Progenitor cell of endocrine pancreas (in vitro differentiated cells): Measurements from ENCODE around the gene FAM50B. TPM values are rescaled to one million over a fixed set of nuclear protein-coding genes. Genes with fewer than 3 reads are reported as not detected.

ENCODE experiments used
- DNase-seq: peaks from one replicate; pipeline ENCODE4 v3.0.0; 2021; ENCODE audit warnings: low spot score; ENCODE audit not compliant: unreplicated experiment
- H3K27ac Mint-ChIP-seq: 2 replicates; pipeline ENCODE4 v1.8.0; 2021; ENCODE audit warnings: mild to moderate bottlenecking, moderate library complexity, mixed read lengths
- H3K27me3 Mint-ChIP-seq: 2 replicates; pipeline ENCODE4 v1.8.0; 2021; ENCODE audit warnings: mixed read lengths
- H3K36me3 Mint-ChIP-seq: 2 replicates; pipeline ENCODE4 v1.8.0; 2022; ENCODE audit warnings: mixed read lengths; ENCODE audit not compliant: insufficient read depth
- H3K4me1 Mint-ChIP-seq: 2 replicates; pipeline ENCODE4 v1.8.0; 2021; ENCODE audit warnings: low read depth, mixed read lengths
- H3K4me3 Mint-ChIP-seq: 2 replicates; pipeline ENCODE4 v1.8.0; 2021; ENCODE audit warnings: low read depth, mild to moderate bottlenecking, moderate library complexity, mixed read lengths
- H3K9me3 Mint-ChIP-seq: 2 replicates; pipeline ENCODE4 v1.8.0; 2021; ENCODE audit warnings: low read depth, mixed read lengths
- long read RNA-seq: library from polyadenylated mRNA; unstranded; transcript quantifications from one replicate; pipeline ENCODE4 v2.0.0, GENCODE V29; 2020
- total RNA-seq: library from RNA; stranded (reverse); gene quantifications from 2 replicates; pipeline ENCODE4 v1.2.1, GENCODE V29; 2021
- TF ChIP-seq, protein P1 (sequence below): fragments of 200-600 bp; sonication (generic); IDR thresholded peaks from one replicate; pipeline ENCODE4 v1.5.0; 2021; ENCODE audit warnings: antibody characterized with exemption, mild to moderate bottlenecking; ENCODE audit not compliant: unreplicated experiment

The FAM50B gene, protein sequence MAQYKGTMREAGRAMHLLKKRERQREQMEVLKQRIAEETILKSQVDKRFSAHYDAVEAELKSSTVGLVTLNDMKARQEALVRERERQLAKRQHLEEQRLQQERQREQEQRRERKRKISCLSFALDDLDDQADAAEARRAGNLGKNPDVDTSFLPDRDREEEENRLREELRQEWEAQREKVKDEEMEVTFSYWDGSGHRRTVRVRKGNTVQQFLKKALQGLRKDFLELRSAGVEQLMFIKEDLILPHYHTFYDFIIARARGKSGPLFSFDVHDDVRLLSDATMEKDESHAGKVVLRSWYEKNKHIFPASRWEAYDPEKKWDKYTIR
- total RNA-seq: 2.8 and 3.2 TPM in 2 replicates
- long read RNA-seq, transcript FAM50B-202 (1 exons, 1,935 nt): minor isoform, 5 of 16 reads
- long read RNA-seq, transcript FAM50B-203 (2 exons, 1,643 nt): major isoform, 11 of 16 reads
- long read RNA-seq, partial matches to known transcripts: 0 of 16 reads
- long read RNA-seq, other reads (novel, unspliced or antisense): 0 of 16 reads

DNA sequence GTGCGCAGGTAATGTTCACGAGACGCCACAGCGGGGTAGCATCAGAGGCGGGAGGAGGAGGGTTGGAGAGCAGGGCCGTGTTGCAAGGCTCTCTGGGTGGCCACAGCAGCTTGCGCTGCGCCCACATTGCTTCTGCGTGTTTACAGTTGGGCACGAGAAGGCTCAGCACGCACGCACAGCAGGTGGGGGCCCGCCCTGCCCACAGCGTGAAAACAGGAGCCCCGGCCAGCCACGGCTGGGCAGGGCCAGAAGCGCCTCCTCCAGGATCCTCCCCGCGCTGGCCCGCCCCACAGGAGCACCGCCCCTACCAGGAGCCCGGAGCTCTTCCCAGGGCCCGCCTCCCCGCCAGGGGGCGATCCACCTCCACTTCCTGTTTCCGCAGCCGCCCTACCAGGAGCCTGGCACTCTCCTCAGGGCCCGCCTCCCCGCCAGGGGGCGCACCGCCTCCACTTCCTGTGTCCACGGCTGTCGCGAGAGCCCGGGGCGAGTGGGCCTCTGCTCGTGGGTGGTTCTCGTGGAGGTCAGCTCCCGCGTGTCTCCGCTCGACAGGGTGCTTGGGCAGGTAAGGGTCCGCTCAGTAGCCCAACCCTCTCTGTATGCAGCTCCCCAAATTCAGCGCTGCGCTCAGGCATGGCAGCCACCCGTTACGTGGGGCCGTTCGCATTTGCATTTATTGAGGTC lies at the start of gene FAM50B:
FAM50B (plus strand) TSS at position 449 of the 681 bp plus-strand sequence. CDS start 439 bp downstream, outside the sequence.
- Mint-ChIP-seq H3K27me3 (no peaks in the 10 kb centered on the region), H3K27ac (peak within 1 kb of the TSS; percentile 87), H3K9me3 (peaks cover 3% of the 10 kb centered on the region), H3K4me3 (peak within 1 kb of the TSS; percentile 72), H3K36me3 (peaks cover 4% of the 10 kb centered on the region), H3K4me1 (peaks cover 15% of the 10 kb centered on the region)
- TF ChIP-seq, protein P1, sequence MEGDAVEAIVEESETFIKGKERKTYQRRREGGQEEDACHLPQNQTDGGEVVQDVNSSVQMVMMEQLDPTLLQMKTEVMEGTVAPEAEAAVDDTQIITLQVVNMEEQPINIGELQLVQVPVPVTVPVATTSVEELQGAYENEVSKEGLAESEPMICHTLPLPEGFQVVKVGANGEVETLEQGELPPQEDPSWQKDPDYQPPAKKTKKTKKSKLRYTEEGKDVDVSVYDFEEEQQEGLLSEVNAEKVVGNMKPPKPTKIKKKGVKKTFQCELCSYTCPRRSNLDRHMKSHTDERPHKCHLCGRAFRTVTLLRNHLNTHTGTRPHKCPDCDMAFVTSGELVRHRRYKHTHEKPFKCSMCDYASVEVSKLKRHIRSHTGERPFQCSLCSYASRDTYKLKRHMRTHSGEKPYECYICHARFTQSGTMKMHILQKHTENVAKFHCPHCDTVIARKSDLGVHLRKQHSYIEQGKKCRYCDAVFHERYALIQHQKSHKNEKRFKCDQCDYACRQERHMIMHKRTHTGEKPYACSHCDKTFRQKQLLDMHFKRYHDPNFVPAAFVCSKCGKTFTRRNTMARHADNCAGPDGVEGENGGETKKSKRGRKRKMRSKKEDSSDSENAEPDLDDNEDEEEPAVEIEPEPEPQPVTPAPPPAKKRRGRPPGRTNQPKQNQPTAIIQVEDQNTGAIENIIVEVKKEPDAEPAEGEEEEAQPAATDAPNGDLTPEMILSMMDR: peak; percentile 95
- peak; percentile 85 for DNase-seq

DNA sequence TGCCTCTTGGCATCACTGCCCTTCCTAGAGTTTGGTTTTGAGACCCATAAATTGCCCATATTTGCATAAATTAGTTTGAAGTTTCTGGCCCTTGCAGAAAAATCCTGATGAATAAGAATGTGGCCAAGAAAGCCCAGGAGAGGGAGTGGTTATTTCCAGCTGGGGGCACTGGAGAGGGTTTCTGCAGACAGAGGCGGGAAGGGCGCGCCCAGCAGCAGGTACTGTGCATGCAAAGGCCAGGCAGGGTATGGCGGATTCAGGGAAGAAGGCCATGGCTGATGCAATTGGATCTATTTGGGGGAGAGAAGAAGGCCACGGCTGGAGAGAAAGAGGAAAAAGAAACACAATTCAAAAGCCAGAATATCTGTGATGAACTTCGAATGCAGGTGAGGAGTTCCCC lies 49.5 kb upstream of the FAM50B start:
- peak overlapping the region; percentile 63 for H3K27ac Mint-ChIP-seq
- H3K4me1 Mint-ChIP-seq: peaks cover 32% of the 10 kb centered on the region

DNA sequence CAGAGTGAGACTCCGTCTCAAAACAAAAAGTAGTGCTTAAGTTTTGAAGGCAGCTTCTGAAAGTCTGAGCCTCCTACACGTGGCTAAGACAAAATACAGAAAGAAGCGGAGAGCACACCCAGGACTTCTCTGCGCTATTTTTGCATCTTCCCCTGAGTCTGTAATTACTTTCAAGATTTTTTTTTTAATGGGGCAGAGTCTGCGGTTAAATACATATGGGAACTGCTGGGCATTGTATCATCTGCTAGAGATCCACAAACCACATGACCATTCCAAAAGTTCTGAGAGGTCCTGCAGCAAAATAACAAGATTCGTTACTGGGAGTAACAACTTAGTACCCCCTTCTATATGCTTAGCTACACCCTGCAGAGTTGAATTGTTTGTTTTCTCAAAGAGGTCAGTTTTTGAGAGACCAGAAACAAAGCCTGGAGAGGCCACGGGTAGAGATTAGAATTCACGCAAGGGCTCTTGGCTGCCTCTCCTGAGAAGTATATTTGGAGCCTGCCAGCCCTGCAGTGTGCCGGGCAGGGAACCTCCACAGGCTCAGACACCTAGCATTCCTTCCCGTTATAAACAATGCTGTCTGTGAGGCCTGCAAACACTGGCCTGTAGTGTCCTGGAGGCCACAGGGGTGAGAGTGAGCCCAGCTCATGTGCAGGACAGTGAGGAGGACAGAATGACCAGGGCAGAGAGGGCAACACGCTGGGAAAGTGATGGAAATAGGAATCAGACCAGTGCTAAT lies 48.2 kb upstream of the FAM50B start:
- Mint-ChIP-seq H3K27me3 (no peaks in the 10 kb centered on the region), H3K36me3 (no peaks in the 10 kb centered on the region), H3K27ac (no peak overlapping the region), H3K9me3 (no peaks in the 10 kb centered on the region), H3K4me3 (no peak overlapping the region), H3K4me1 (peaks cover 32% of the 10 kb centered on the region)
- TF ChIP-seq, protein P1: no peak
- no peak for DNase-seq

More for the DNA sequence above, 49.5 kb upstream of the FAM50B start:
- Mint-ChIP-seq H3K4me3 (no peak overlapping the region), H3K27me3 (no peaks in the 10 kb centered on the region), H3K36me3 (no peaks in the 10 kb centered on the region), H3K9me3 (no peaks in the 10 kb centered on the region)
- TF ChIP-seq, protein P1: no peak
- no peak for DNase-seq

DNA sequence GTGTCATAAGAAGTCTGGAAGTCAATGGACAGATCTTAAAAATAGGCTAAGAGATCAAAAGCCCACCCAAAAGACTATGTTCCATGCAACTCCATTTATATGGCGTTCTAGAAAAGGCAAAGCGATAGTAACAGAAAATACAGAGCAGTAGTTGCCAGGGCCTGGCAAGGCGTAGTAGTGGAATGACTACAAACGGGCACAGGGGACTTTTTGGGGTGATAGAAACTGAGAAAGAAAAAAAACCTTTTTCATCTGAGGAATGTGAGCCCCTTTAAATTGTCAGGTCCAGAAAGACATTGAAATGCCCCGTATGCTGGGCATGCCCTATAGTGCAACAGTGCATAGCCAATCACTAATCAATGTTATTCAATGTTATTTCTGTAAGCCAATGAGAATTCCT lies 47.2 kb upstream of the FAM50B start:
- Mint-ChIP-seq H3K36me3 (no peaks in the 10 kb centered on the region), H3K9me3 (no peaks in the 10 kb centered on the region), H3K4me3 (no peak overlapping the region), H3K27me3 (no peaks in the 10 kb centered on the region), H3K27ac (no peak overlapping the region), H3K4me1 (peaks cover 29% of the 10 kb centered on the region)
- DNase-seq: no peak
- TF ChIP-seq, protein P1: no peak
